GM19452 (cell line): ENCODE results near the gene RAP1GAP2.
A peak's percentile ranks its signal among the peaks of the same experiment; 100 is the strongest.
"Not testable (repeated sequence)": the region's sequence is repeated elsewhere in the genome, so short reads cannot be mapped to it uniquely, and the experiment has no call there.

Source experiments
- ATAC-seq: cut with Tn5 transposase; IDR thresholded peaks from one replicate; pipeline ENCODE4 v1.9.1; 2021; ENCODE audit not compliant: unreplicated experiment

Gene RAP1GAP2

GRCh38 chr17:3035256-3035967 lies 239.2 kb downstream of the RAP1GAP2 start:
- ATAC-seq, result no peak

- no peak for ATAC-seq
Observed at GRCh38 chr17:3035968-3036280, 239.7 kb downstream of the RAP1GAP2 start.

GRCh38 chr17:3036800-3037199 lies 240.6 kb downstream of the RAP1GAP2 start:
- no peak for ATAC-seq

GRCh38 chr17:3037259-3037658 lies 241.0 kb downstream of the RAP1GAP2 start:
- no peak for ATAC-seq

GRCh38 chr17:3038941-3039340 lies 242.7 kb downstream of the RAP1GAP2 start:
- no peak for ATAC-seq

- ATAC-seq, result no peak
Observed at GRCh38 chr17:3039736-3040135, 243.5 kb downstream of the RAP1GAP2 start.

- ATAC-seq, result no peak
Observed at GRCh38 chr17:3040882-3041281, 244.6 kb downstream of the RAP1GAP2 start.

GRCh38 chr17:3043737-3044365 lies 247.6 kb downstream of the RAP1GAP2 start:
- ATAC-seq, result no peak

- no peak for ATAC-seq
Observed at GRCh38 chr17:3046753-3047152, 250.5 kb downstream of the RAP1GAP2 start.

GRCh38 chr17:3048727-3049471 lies 252.7 kb downstream of the RAP1GAP2 start:
- peak; percentile 96 for ATAC-seq

GRCh38 chr17:3049705-3050295 lies 253.6 kb downstream of the RAP1GAP2 start:
- no peak for ATAC-seq

GRCh38 chr17:3054868-3055267 lies 258.6 kb downstream of the RAP1GAP2 start:
- ATAC-seq, result not testable (repeated sequence)

- not testable (repeated sequence) for ATAC-seq
Observed at GRCh38 chr17:3062824-3063377, 266.7 kb downstream of the RAP1GAP2 start.

GRCh38 chr17:3063507-3063906 lies 267.3 kb downstream of the RAP1GAP2 start, which contains the start of gene OR1D5:
OR1D5 (minus strand) TSS chr17:3063607; CDS start chr17:3063607, 0 bp downstream.
- not testable (repeated sequence) for ATAC-seq

- not testable (repeated sequence) for ATAC-seq
Observed at GRCh38 chr17:3065192-3065591, 269.0 kb downstream of the RAP1GAP2 start.

GRCh38 chr17:3073850-3074249 lies 277.6 kb downstream of the RAP1GAP2 start:
- not testable (repeated sequence) for ATAC-seq
